ENCODE measurements around the gene UBAC2.
A peak's percentile ranks its signal among the peaks of the same experiment; 100 is the strongest.
"Not testable (repeated sequence)": the region's sequence is repeated elsewhere in the genome, so short reads cannot be mapped to it uniquely, and the experiment has no call there.

Gene UBAC2

GRCh38 chr13:99386495-99386894, 185.8 kb downstream of the UBAC2 start:
- no peak for DNase-seq (ENCODE audit: extremely low spot score)
- POLR2A ChIA-PET, result no interaction called here
- CTCF ChIA-PET, result no interaction called here
- TF ChIP-seq ZNF384 (IDR thresholded peaks at IDR 0.05) (no peak), ELF4 (IDR thresholded peaks at IDR 0.05) (no peak), FOXA1 (IDR thresholded peaks at IDR 0.05) (no peak), FOXK2 (IDR thresholded peaks at IDR 0.05) (no peak), SP1 (IDR thresholded peaks at IDR 0.05) (no peak), NFRKB (IDR thresholded peaks at IDR 0.05) (no peak), CTBP1 (IDR thresholded peaks at IDR 0.05; ENCODE audit: borderline replicate concordance) (no peak), ARNT (IDR thresholded peaks at IDR 0.05) (no peak), PKNOX1 (IDR thresholded peaks at IDR 0.05) (no peak), LEF1 (IDR thresholded peaks at IDR 0.05; ENCODE audit: borderline replicate concordance) (no peak), BHLHE40 (IDR thresholded peaks at IDR 0.05; ENCODE audit: borderline replicate concordance) (no peak), HDGF (IDR thresholded peaks at IDR 0.05; ENCODE audit: borderline replicate concordance) (no peak), SUZ12 (IDR thresholded peaks at IDR 0.05) (no peak), FOXM1 (IDR thresholded peaks at IDR 0.05; ENCODE audit: borderline replicate concordance) (no peak), L3MBTL2 (conservative IDR thresholded peaks at IDR 0.05) (no peak)

- CTCF ChIA-PET, result interaction anchor here (0.7 to 1.3 kb wide), 2 partner anchors 47 to 52 kb away, joined by 3 read pairs; no protein-coding TSS in a partner anchor
- POLR2A ChIA-PET, result no interaction called here
- TF ChIP-seq NFRKB (IDR thresholded peaks at IDR 0.05) (no peak), SP1 (IDR thresholded peaks at IDR 0.05) (no peak), TARDBP (IDR thresholded peaks at IDR 0.05) (no peak), FOXA1 (IDR thresholded peaks at IDR 0.05) (no peak), FOXM1 (IDR thresholded peaks at IDR 0.05; ENCODE audit: borderline replicate concordance) (no peak), HDGF (IDR thresholded peaks at IDR 0.05; ENCODE audit: borderline replicate concordance) (no peak), ZNF384 (IDR thresholded peaks at IDR 0.05) (no peak), ELF4 (IDR thresholded peaks at IDR 0.05) (no peak), L3MBTL2 (conservative IDR thresholded peaks at IDR 0.05) (no peak), ARNT (IDR thresholded peaks at IDR 0.05) (no peak), BHLHE40 (IDR thresholded peaks at IDR 0.05; ENCODE audit: borderline replicate concordance) (no peak), CTBP1 (IDR thresholded peaks at IDR 0.05; ENCODE audit: borderline replicate concordance) (no peak), SUZ12 (IDR thresholded peaks at IDR 0.05) (no peak), LEF1 (IDR thresholded peaks at IDR 0.05; ENCODE audit: borderline replicate concordance) (no peak), FOXK2 (IDR thresholded peaks at IDR 0.05) (no peak), PKNOX1 (IDR thresholded peaks at IDR 0.05) (no peak)
- DNase-seq (ENCODE audit: extremely low spot score), result peak; percentile 62
Observed at GRCh38 chr13:99386911-99387788, 186.5 kb downstream of the UBAC2 start.

GRCh38 chr13:99388334-99388923, 187.8 kb downstream of the UBAC2 start:
- ChIA-PET POLR2A (no interaction called here), CTCF (interaction anchor here (0.6 to 0.7 kb wide), 2 partner anchors 51 kb away, joined by 3 read pairs; no protein-coding TSS in a partner anchor)
- TF ChIP-seq ELF4 (IDR thresholded peaks at IDR 0.05), result no peak
- TF ChIP-seq HDGF (IDR thresholded peaks at IDR 0.05; ENCODE audit: borderline replicate concordance), result no peak
- no peak for DNase-seq (ENCODE audit: extremely low spot score)

- CTCF ChIA-PET; DNase-seq (ENCODE audit: extremely low spot score); POLR2A ChIA-PET: not testable (repeated sequence)
Observed at GRCh38 chr13:99389094-99389493, 188.4 kb downstream of the UBAC2 start.

GRCh38 chr13:99389520-99390304, 189.1 kb downstream of the UBAC2 start:
- TF ChIP-seq SP1 (IDR thresholded peaks at IDR 0.05) (no peak), ZNF384 (IDR thresholded peaks at IDR 0.05) (no peak), FOXK2 (IDR thresholded peaks at IDR 0.05) (no peak), NFRKB (IDR thresholded peaks at IDR 0.05) (no peak), SUZ12 (IDR thresholded peaks at IDR 0.05) (no peak), TARDBP (IDR thresholded peaks at IDR 0.05) (no peak), CTBP1 (IDR thresholded peaks at IDR 0.05; ENCODE audit: borderline replicate concordance) (no peak), PKNOX1 (IDR thresholded peaks at IDR 0.05) (no peak), LEF1 (IDR thresholded peaks at IDR 0.05; ENCODE audit: borderline replicate concordance) (no peak), HDGF (IDR thresholded peaks at IDR 0.05; ENCODE audit: borderline replicate concordance) (no peak), ELF4 (IDR thresholded peaks at IDR 0.05) (no peak), FOXM1 (IDR thresholded peaks at IDR 0.05; ENCODE audit: borderline replicate concordance) (no peak), BHLHE40 (IDR thresholded peaks at IDR 0.05; ENCODE audit: borderline replicate concordance) (no peak), ARNT (IDR thresholded peaks at IDR 0.05) (no peak), L3MBTL2 (conservative IDR thresholded peaks at IDR 0.05) (no peak), FOXA1 (IDR thresholded peaks at IDR 0.05) (no peak)
- no peak for DNase-seq (ENCODE audit: extremely low spot score)
- POLR2A ChIA-PET, result no interaction called here
- CTCF ChIA-PET, result interaction anchor here (0.5 kb wide), 1 partner anchor 57 kb away, joined by 3 read pairs; no protein-coding TSS in a partner anchor
